AG09319 (cell line): Measurements from ENCODE around the gene KRTAP10-7.
"Not testable (repeated sequence)": the region's sequence is repeated elsewhere in the genome, so short reads cannot be mapped to it uniquely, and the experiment has no call there.

ENCODE experiments used
- DNase-seq: peaks from one replicate; pipeline ENCODE4 v3.0.0-alpha.2; 2010; ENCODE audit warnings: low read depth; ENCODE audit errors: extremely low read depth
- TF ChIP-seq, protein P1 (sequence below): IDR thresholded peaks from 2 replicates; pipeline ENCODE4 v1.5.1; 2011; ENCODE audit warnings: low read depth, mild to moderate bottlenecking, inconsistent platforms, low read length, moderate library complexity

The KRTAP10-7 gene

DNA sequence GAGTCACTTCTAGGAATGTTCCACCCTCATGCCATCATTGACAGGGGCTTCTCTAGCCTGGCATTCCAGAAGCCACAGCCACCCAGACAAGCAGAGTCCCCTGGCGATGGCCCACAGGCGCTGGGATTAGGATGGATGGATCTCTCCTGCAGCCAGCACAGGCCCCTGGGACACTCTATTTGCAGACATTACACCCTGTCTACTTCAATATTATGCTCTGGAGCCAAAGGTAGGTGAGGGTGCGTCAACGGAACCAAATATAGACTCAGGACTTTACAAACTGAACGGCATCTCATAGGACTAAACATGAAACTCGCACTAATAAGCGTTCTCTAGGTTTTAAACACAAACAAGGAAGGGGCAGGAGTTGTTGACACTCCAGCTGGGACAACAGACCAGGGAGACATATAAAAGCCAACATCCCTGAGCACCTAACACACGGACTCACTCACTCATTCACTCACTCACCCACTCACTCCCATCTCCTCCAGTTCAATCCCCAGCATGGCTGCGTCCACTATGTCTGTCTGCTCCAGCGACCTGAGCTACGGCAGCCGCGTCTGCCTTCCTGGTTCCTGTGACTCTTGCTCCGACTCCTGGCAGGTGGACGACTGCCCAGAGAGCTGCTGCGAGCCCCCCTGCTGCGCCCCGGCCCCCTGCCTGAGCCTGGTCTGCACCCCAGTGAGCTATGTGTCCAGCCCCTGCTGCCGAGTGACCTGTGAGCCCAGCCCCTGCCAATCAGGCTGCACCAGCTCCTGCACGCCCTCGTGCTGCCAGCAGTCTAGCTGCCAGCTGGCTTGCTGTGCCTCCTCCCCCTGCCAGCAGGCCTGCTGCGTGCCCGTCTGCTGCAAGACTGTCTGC lies at the start of gene KRTAP10-7:
TSS of gene KRTAP10-7 (plus strand) at position 480 of the 861 bp plus-strand sequence. CDS start at position 505, 25 bp downstream.
- not testable (repeated sequence) for DNase-seq

DNA sequence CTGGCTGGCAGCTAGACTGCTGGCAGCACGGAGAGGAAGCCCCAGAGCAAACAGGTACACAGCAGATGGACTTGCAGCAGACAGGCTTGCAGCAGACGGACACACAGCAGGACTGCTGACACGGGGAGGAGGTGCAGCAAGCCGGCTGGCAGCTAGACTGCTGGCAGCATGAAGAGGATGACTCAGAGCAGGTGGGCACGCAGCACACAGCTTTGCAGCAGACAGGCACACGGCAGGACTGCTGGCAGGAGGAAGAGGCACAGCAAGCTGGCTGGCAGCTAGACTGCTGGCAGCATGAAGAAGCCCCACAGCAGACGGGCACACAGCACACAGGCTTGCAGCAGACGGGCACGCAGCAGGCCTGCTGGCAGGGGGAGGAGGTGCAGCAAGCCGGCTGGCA lies 49.6 kb upstream of the KRTAP10-7 start:
- TF ChIP-seq, protein P1, sequence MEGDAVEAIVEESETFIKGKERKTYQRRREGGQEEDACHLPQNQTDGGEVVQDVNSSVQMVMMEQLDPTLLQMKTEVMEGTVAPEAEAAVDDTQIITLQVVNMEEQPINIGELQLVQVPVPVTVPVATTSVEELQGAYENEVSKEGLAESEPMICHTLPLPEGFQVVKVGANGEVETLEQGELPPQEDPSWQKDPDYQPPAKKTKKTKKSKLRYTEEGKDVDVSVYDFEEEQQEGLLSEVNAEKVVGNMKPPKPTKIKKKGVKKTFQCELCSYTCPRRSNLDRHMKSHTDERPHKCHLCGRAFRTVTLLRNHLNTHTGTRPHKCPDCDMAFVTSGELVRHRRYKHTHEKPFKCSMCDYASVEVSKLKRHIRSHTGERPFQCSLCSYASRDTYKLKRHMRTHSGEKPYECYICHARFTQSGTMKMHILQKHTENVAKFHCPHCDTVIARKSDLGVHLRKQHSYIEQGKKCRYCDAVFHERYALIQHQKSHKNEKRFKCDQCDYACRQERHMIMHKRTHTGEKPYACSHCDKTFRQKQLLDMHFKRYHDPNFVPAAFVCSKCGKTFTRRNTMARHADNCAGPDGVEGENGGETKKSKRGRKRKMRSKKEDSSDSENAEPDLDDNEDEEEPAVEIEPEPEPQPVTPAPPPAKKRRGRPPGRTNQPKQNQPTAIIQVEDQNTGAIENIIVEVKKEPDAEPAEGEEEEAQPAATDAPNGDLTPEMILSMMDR, result no peak

GRCh38 chr21:44551340-44551961 lies 48.9 kb upstream of the KRTAP10-7 start, which contains the start of gene KRTAP10-2:
Gene KRTAP10-2, minus strand, starts transcription at chr21:44551505. Its CDS starts 47 bp downstream, at chr21:44551458.
- TF ChIP-seq, protein P1, result no peak
- no peak for DNase-seq

More for the DNA sequence above, 49.6 kb upstream of the KRTAP10-7 start:
- DNase-seq, result no peak

DNA sequence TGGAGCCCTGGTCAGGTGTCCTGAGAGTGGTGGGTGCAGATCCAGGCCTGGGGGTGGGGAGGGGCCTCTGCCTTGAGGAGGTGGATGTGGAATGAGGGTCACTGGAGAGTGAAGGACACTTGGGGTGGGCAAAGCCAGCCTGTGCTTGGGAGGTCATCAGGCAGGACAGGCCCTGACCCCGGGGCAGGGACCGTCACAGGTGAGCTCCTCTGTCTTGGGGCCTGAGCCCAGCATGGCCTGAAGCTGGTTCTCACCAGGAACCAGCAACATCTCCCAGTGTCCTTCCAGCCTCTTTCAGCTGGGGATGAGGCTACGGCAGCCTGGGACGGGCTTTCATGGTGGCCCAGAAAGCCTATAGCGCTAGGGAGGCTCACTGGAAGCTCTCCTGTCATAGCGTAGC lies 48.3 kb upstream of the KRTAP10-7 start:
- DNase-seq, result no peak
- TF ChIP-seq, protein P1, result no peak

DNA sequence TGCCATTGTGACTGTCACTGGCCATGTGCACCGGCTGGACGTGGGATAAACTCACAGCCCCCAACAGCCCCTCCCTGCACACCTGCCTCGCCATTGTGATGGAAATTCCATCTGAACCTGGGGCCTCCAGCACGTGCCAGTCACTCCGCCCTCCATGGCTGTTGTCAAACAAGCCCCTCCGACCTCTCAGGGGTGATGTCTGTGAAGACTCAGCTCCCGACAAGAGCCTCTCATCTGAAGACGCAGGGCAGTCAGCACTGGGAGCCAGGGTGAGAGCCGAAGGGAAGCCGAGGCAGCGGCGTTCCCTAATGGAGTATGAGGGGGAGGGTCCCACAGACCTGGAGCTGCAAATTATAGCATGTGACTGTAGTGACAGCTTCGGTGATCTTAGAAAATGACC lies 47.7 kb upstream of the KRTAP10-7 start:
- DNase-seq, result no peak
- TF ChIP-seq, protein P1, result no peak

DNA sequence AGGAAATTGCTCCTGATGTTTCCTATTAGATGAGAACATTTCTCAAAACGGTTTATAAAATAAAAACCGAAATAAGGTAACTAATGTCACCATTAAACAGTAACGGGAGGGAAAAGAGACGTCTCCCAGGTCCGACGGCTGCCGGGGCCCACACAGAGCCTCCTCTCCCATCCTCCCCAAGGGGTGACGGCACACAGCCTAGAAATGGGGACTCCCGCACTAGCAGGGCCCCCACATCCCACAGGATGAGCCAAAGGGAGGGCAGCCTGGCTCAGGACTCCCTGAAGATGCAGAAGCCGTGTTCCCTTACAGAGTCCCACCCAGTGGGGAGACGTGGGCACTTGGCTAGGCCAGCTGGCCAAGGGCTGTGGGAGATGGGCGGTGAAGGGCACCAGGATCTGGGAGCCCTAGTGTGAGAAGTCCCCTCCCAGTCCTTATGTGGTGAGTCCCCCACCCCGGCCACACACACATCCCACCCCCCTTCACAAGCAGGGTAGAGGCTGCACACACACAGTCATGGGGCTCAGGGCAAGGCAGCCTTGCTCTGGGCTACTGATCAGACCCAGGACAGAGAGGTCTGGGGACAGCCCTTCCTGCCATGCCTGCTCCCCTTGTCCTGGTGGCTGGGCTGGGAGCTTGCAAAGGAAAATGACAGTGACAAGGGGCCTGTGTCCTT lies 45.1 kb upstream of the KRTAP10-7 start:
- no peak for DNase-seq
- TF ChIP-seq, protein P1, result no peak

GRCh38 chr21:44556879-44557278 lies 43.5 kb upstream of the KRTAP10-7 start:
- TF ChIP-seq, protein P1, result no peak
- DNase-seq, result no peak
